PC-3 (cell line): ENCODE results near the gene KDM3B. TPM values are rescaled to one million over a fixed set of nuclear protein-coding genes. Genes with fewer than 3 reads are reported as not detected.

ENCODE experiments used
- ATAC-seq: fragments of 200-7000 bp; cut with Tn5 transposase; 2 replicates; pipeline ENCODE4 v1.9.1; 2020; ENCODE audit warnings: mild to moderate bottlenecking, moderate library complexity
- BruUV-seq: library from RNA; stranded (reverse); fragments of 400-500 nt; replicated peaks from 2 replicates; lab custom pipeline; 2021; lab: Mats Ljungman, UMichigan
- CTCF ChIA-PET: fragments of 300-600 bp; sonication (Branson Sonifier 250); formaldehyde crosslinking; loops from one replicate; lab custom pipeline; 2022; ENCODE audit warnings: antibody characterized with exemption; lab: Charles Lee
- POLR2A ChIA-PET: fragments of 300-600 bp; sonication (Branson Sonifier 250); formaldehyde crosslinking; loops from one replicate; lab custom pipeline; 2022; ENCODE audit warnings: antibody characterized with exemption; ENCODE audit not compliant: unreplicated experiment; lab: Charles Lee
- DNase-seq: peaks from one replicate; pipeline ENCODE4 v3.0.0-alpha.2; 2015
- H2AFZ ChIP-seq: fragments of 300-600 bp; sonication (generic); 2 replicates; pipeline ENCODE4 v1.6.0; 2016; ENCODE audit warnings: antibody characterized with exemption, low read length
- H3F3A ChIP-seq: fragments of 300-600 bp; sonication (generic); one replicate; pipeline ENCODE4 v1.6.0; 2017; ENCODE audit warnings: antibody characterized with exemption, low read length, control low read depth, mild to moderate bottlenecking; ENCODE audit not compliant: unreplicated experiment
- H3K27ac ChIP-seq: fragments of 300-600 bp; sonication (generic); 2 replicates; pipeline ENCODE4 v1.5.1; 2016; ENCODE audit warnings: mild to moderate bottlenecking, low read length
- H3K27me3 ChIP-seq: fragments of 300-600 bp; sonication (generic); 2 replicates; pipeline ENCODE4 v1.6.1; 2016; ENCODE audit warnings: low read length, mixed read lengths
- H3K36me3 ChIP-seq: fragments of 300-600 bp; sonication (generic); 2 replicates; pipeline ENCODE4 v1.6.1; 2016; ENCODE audit warnings: low read depth, mixed run types, low read length, mixed read lengths
- H3K4me1 ChIP-seq: fragments of 300-600 bp; sonication (generic); 2 replicates; pipeline ENCODE4 v1.5.1; 2016; ENCODE audit warnings: low read length; ENCODE audit not compliant: insufficient read depth
- H3K4me2 ChIP-seq: fragments of 300-600 bp; sonication (generic); 2 replicates; pipeline ENCODE4 v1.6.0; 2016; ENCODE audit warnings: low read length
- H3K4me3 ChIP-seq: fragments of 300-600 bp; sonication (generic); 2 replicates; pipeline ENCODE4 v1.5.1; 2016; ENCODE audit warnings: mild to moderate bottlenecking, low read length, mixed read lengths
- H3K79me2 ChIP-seq: fragments of 300-600 bp; sonication (generic); 2 replicates; pipeline ENCODE4 v1.6.1; 2017; ENCODE audit warnings: low read length, mixed read lengths
- H3K9ac ChIP-seq: fragments of 300-600 bp; sonication (generic); 2 replicates; pipeline ENCODE4 v1.6.0; 2016; ENCODE audit warnings: mild to moderate bottlenecking, low read length
- H3K9me2 ChIP-seq: fragments of 300-600 bp; sonication (generic); replicated peaks from 2 replicates; pipeline ENCODE4 v1.6.1; 2016; ENCODE audit warnings: mixed run types, low read length, mixed read lengths
- H3K9me3 ChIP-seq: fragments of 300-600 bp; sonication (generic); 2 replicates; pipeline ENCODE4 v1.6.1; 2016; ENCODE audit warnings: low read length, mixed read lengths
- H4K20me1 ChIP-seq: fragments of 300-600 bp; sonication (generic); 2 replicates; pipeline ENCODE4 v1.6.1; 2016; ENCODE audit warnings: low read length, mixed read lengths
- EZH2 ChIP-seq: fragments of 300-600 bp; sonication (generic); IDR thresholded peaks from one replicate; pipeline ENCODE4 v1.6.1; 2017; ENCODE audit warnings: antibody characterized with exemption, mild to moderate bottlenecking, low read length; ENCODE audit not compliant: unreplicated experiment
- EZH2phosphoT487 ChIP-seq: fragments of 300-600 bp; sonication (generic); IDR thresholded peaks from 2 replicates; pipeline ENCODE4 v1.6.1; 2018; ENCODE audit warnings: mild to moderate bottlenecking, antibody characterized with exemption, low read length, borderline replicate concordance
- intact Hi-C: fragments of 100-400 bp; cut with micrococcal nuclease; formaldehyde crosslinking; loops from 2 replicates; pipeline ENCODE4 v1.9.0; 2023
- total RNA-seq: library from RNA; depleted of rRNA; stranded (reverse); fragments of >200 nt; gene quantifications from 2 replicates; pipeline ENCODE4 v1.2.3, GENCODE V29; 2014
- TF ChIP-seq, protein P1 (sequence below): fragments of 300-600 bp; sonication (generic); conservative IDR thresholded peaks from 2 replicates; pipeline ENCODE4 v1.5.1; 2017; ENCODE audit warnings: antibody characterized with exemption, low read depth, mild to moderate bottlenecking, low read length

KDM3B gene
- total RNA-seq, 1 experiment from 2014 or later: 21.7 TPM

DNA sequence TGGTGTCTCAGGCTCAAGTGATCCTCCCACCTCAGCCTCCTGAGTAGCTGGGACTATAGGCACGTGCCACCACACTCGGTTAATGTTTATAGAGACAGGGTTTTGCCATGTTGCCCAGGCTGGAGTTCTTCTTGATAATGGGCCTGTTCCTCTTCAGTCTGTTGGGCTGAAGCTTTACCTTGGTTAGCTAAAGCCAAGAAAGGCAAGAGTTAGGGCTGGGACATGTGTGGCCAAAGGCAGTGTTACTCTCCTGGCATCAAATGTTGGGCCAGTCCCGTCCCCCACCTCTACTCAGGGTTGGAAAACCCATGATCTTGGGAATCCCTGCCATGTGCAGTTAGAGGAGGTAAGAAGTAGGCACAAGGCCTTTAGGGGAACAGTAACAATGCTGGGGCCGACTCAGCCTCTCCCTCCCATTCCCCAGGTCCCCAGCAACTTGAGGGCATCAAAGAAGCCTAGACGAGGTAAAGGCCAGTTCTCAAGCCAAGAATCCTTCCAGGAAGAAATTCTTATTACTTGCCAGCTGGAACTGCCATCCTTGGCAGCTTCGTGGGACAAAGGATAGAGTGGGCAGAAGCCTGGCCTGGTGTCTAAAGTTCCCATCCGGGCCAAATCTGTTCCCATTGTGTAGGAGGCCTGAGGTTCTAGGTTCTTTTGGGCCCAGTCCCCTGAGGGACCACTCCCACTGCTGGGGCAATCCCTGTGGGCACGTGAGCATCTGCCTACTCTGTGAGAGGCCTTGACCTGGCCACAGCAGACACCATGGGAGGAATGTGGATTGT, 117.2 kb downstream of the KDM3B start:
- TF ChIP-seq, protein P1, sequence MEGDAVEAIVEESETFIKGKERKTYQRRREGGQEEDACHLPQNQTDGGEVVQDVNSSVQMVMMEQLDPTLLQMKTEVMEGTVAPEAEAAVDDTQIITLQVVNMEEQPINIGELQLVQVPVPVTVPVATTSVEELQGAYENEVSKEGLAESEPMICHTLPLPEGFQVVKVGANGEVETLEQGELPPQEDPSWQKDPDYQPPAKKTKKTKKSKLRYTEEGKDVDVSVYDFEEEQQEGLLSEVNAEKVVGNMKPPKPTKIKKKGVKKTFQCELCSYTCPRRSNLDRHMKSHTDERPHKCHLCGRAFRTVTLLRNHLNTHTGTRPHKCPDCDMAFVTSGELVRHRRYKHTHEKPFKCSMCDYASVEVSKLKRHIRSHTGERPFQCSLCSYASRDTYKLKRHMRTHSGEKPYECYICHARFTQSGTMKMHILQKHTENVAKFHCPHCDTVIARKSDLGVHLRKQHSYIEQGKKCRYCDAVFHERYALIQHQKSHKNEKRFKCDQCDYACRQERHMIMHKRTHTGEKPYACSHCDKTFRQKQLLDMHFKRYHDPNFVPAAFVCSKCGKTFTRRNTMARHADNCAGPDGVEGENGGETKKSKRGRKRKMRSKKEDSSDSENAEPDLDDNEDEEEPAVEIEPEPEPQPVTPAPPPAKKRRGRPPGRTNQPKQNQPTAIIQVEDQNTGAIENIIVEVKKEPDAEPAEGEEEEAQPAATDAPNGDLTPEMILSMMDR: no peak
- TF ChIP-seq EZH2phosphoT487 (no peak), EZH2 (no peak)
- Histone ChIP-seq H2AFZ (no peak overlapping the region), H3K4me3 (no peak overlapping the region), H3K27me3 (peaks cover 16% of the 10 kb centered on the region), H3K79me2 (no peaks in the 10 kb centered on the region), H3K9ac (no peak overlapping the region), H3K9me3 (no peaks in the 10 kb centered on the region), H3F3A (no peaks in the 10 kb centered on the region), H3K27ac (no peak overlapping the region), H4K20me1 (no peaks in the 10 kb centered on the region), H3K36me3 (no peaks in the 10 kb centered on the region), H3K4me2 (no peak overlapping the region), H3K4me1 (no peaks in the 10 kb centered on the region), H3K9me2 (no peaks in the 10 kb centered on the region)
- POLR2A ChIA-PET: no interaction called here
- CTCF ChIA-PET: interaction anchor here (0.6 kb wide), 1 partner anchor 34 kb away, joined by 5 read pairs; no protein-coding TSS in a partner anchor
- no TSS peak for BruUV-seq
- DNase-seq: no peak
- intact Hi-C loops: no loop called here
- ATAC-seq: no peak

DNA sequence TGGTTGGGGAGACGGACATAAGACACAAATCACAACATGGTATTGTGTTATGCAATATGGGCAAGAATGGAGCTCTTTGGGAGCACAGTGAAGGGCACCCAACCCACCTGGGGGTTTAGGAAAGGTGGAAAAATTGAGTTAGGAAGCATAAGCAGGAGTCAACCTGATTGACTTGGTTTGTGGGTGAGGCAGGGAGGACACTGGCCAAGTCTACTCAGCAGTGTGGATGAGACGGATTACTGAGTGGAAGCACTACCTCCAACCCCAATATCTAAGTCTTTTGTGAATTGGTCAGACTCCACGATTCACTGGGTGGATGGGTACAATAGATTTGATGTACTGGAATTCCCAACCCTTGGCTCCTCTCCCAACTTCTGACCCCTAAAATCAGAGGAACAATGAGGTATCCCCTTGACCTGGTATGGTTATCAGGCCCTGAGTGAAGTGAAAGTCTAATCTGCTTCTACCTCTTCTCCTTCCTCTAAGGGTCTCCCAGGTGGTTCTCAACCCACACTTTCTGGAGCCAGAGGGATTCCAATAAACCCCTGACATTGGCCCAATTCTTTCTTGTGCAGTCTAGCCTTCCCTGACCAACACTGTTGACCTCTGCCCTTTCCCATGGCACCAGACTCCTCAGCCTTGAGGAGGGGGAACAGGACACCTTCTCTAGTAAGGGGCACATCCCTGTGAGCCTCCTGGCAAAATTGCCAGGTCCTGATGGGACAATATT, 118.0 kb downstream of the KDM3B start:
- Histone ChIP-seq H3K9ac (no peak overlapping the region), H3K4me2 (no peak overlapping the region), H3K27me3 (peaks cover 15% of the 10 kb centered on the region), H3K27ac (no peak overlapping the region), H3F3A (no peaks in the 10 kb centered on the region), H4K20me1 (no peaks in the 10 kb centered on the region), H3K36me3 (no peaks in the 10 kb centered on the region), H3K79me2 (no peaks in the 10 kb centered on the region), H3K9me2 (no peaks in the 10 kb centered on the region), H2AFZ (no peak overlapping the region), H3K4me1 (no peaks in the 10 kb centered on the region), H3K4me3 (no peak overlapping the region), H3K9me3 (no peaks in the 10 kb centered on the region)
- DNase-seq (no peak), ATAC-seq (no peak)
- POLR2A ChIA-PET: no interaction called here
- intact Hi-C loops: no loop called here
- TF ChIP-seq, protein P1: no peak
- TF ChIP-seq EZH2phosphoT487: no peak
- no peak for TF ChIP-seq EZH2
- BruUV-seq: no TSS peak
- CTCF ChIA-PET: no interaction called here

DNA sequence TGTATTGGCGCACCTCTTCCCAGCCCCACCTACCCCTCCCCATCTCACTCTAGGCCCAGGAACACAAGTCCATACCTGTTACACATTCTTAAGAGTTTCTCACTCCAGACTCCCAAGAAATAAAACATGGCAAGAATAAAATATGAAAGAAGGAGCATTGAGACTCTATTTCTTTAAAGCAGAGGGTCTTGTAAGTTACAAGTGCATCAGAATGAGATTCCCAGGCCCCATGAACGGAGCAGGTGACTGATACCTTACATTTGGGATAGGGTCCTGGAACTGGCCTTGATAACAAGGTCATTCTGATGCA, 118.5 kb downstream of the KDM3B start:
- Histone ChIP-seq H3K4me3 (no peak overlapping the region), H3K79me2 (no peaks in the 10 kb centered on the region), H3K27ac (no peak overlapping the region), H3K9me3 (no peaks in the 10 kb centered on the region), H3K9ac (no peak overlapping the region), H3K36me3 (no peaks in the 10 kb centered on the region), H3K27me3 (peaks cover 10% of the 10 kb centered on the region), H3K9me2 (no peaks in the 10 kb centered on the region), H2AFZ (no peak overlapping the region), H3K4me2 (no peak overlapping the region), H3K4me1 (no peaks in the 10 kb centered on the region), H4K20me1 (no peaks in the 10 kb centered on the region), H3F3A (no peaks in the 10 kb centered on the region)
- POLR2A ChIA-PET: no interaction called here
- ATAC-seq (no peak), DNase-seq (no peak)
- BruUV-seq: no TSS peak
- TF ChIP-seq EZH2 (no peak), EZH2phosphoT487 (no peak)
- TF ChIP-seq, protein P1: no peak
- intact Hi-C loops: no loop called here
- CTCF ChIA-PET: no interaction called here
